Measurements from ENCODE around the gene KCNK3.
"Not testable (repeated sequence)": the region's sequence is repeated elsewhere in the genome, so short reads cannot be mapped to it uniquely, and the experiment has no call there.

Gene KCNK3

GRCh38 chr2:26655120-26655519 is 37.4 kb upstream of the KCNK3 start:
- ATAC-seq, H3K27ac Mint-ChIP-seq: not testable (repeated sequence)
- H3K9me3 Mint-ChIP-seq = peaks cover 10% of the 10 kb centered on the region

DNA sequence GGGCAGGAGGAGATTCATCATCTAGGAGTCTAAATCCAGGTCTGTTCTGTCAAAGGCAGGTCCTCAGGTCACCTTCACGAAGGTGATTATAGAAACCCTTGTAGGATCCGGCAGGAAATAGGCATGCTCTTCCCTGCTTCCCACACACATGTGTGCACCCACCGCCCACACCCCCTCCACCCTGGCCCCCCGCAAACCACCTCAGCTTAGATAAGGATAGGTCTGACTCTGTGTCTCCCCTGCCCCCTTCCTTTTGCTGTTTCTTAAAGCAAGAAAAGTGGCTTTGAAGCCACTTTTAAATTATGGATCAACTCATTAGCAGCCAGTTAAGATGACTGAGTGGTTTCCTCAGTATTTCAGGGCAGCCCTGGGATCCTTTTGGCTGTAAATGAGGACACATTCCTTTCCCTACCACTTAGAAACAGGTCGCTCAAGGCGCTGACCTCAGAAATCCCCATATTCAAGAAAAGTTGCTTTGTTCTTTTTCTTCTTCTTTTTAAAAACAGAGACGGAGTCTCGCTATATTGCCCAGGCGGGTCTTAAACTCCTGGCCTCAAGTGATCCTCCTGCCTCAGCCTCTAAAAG is 36.8 kb upstream of the KCNK3 start:
- peaks cover 38% of the 10 kb centered on the region for H3K27me3 Mint-ChIP-seq
- H3K4me3 Mint-ChIP-seq = no peak overlapping the region
- no peak overlapping the region for H3K27ac Mint-ChIP-seq
- H3K9me3 Mint-ChIP-seq = peaks cover 14% of the 10 kb centered on the region
- no peak for ATAC-seq
- H3K36me3 Mint-ChIP-seq = no peaks in the 10 kb centered on the region
- no peaks in the 10 kb centered on the region for H3K4me1 Mint-ChIP-seq

More at GRCh38 chr2:26655120-26655519, 37.4 kb upstream of the KCNK3 start:
- H3K4me3 Mint-ChIP-seq, H3K4me1 Mint-ChIP-seq, H3K36me3 Mint-ChIP-seq: not testable (repeated sequence)
- H3K27me3 Mint-ChIP-seq = peaks cover 44% of the 10 kb centered on the region

DNA sequence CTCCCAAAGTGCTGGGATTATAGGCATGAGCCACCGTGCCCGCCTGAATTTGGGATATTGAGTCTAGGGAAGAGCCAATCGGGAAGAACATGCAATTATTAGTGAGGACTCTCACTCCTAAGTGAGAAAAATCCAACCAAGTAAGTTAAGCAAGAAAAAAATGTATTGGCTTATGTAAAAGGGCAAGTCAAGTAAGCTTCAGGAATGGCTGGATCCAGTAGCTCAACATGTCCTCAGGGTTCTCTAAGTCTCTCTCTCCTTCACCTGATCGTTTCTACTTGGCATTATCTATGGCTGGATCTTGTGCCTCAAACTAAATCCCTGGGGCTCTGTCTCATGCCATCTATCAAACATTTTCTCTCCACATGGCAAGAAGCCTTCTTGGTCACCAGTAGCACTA is 35.3 kb upstream of the KCNK3 start:
- ATAC-seq = no peak
- peaks cover 23% of the 10 kb centered on the region for H3K27me3 Mint-ChIP-seq
- H3K9me3 Mint-ChIP-seq = peaks cover 19% of the 10 kb centered on the region
- H3K4me1 Mint-ChIP-seq = no peaks in the 10 kb centered on the region
- H3K36me3 Mint-ChIP-seq = no peaks in the 10 kb centered on the region
- H3K4me3 Mint-ChIP-seq = no peak overlapping the region
- no peak overlapping the region for H3K27ac Mint-ChIP-seq

- Mint-ChIP-seq H3K4me1 (no peaks in the 10 kb centered on the region), H3K27me3 (peaks cover 8% of the 10 kb centered on the region)
- no peak for ATAC-seq
Measured at GRCh38 chr2:26658691-26659346, 33.7 kb upstream of the KCNK3 start.

GRCh38 chr2:26660363-26660962 is 32.1 kb upstream of the KCNK3 start:
- Mint-ChIP-seq H3K27me3 (peaks cover 3% of the 10 kb centered on the region), H3K9me3 (peaks cover 22% of the 10 kb centered on the region), H3K36me3 (no peaks in the 10 kb centered on the region), H3K4me3 (no peak overlapping the region), H3K27ac (no peak overlapping the region), H3K4me1 (no peaks in the 10 kb centered on the region)
- ATAC-seq = no peak

More at GRCh38 chr2:26658691-26659346, 33.7 kb upstream of the KCNK3 start:
- Mint-ChIP-seq H3K9me3 (peaks cover 21% of the 10 kb centered on the region), H3K36me3 (no peaks in the 10 kb centered on the region), H3K27ac (no peak overlapping the region), H3K4me3 (no peak overlapping the region)

DNA sequence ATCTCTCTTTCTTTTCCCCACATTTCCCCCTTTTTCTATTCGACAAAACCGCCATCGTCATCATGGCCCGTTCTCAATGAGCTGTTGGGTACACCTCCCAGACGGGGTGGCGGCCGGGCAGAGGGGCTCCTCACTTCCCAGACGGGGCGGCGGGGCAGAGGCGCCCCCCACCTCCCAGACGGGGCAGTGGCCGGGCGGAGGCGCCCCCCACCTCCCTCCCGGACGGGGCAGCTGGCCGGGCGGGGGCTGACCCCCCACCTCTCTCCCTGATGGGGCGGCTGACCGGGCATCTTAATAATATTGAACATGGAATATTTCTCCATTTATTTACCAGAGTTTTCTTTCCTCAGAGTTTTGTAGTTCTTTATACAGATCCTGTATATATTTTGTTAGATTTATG is 27.2 kb upstream of the KCNK3 start:
- not testable (repeated sequence) for H3K4me3 Mint-ChIP-seq, H3K4me1 Mint-ChIP-seq, H3K36me3 Mint-ChIP-seq, H3K27ac Mint-ChIP-seq, ATAC-seq
- peaks cover 17% of the 10 kb centered on the region for H3K9me3 Mint-ChIP-seq
- H3K27me3 Mint-ChIP-seq = peaks cover 38% of the 10 kb centered on the region

DNA sequence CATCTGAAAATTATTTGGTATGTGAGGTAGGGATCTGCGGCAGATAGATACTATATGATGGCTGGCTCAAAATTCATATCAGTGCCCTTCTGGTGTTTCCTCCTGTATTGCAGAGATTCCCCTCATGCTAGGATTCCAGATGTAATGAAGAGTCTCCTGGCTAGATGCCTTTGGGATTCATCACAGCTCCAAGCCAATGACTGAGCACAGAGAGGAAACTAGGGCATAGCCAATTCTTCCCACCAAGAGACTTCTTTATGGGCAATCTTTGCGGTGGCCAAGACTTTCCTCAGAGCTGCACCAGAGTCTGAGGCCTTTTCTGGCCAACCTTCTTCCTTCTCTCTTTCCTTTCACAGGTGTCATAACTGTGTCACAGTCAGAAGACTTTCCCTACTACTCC is 25.9 kb upstream of the KCNK3 start:
- ATAC-seq = no peak

DNA sequence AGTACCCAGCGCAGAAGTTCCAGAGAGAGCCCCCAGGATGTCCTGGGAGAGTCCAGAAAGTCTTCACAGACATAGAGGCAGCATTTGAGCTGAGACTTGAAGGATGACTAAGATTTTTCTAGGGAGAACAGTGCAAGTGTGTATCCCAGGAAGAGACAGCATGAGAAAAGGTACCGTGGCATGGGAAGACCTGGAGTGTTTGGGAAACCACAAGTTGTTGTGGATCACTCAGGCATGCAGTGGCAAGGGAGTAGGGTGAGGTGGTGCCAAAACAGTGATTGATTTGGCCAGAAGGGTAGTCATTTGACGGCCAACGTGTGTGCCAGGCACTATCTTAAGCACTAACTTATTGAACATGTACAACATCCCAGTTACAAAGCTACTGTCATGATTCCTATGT is 24.5 kb upstream of the KCNK3 start:
- Mint-ChIP-seq H3K27ac (no peak overlapping the region), H3K4me3 (no peak overlapping the region), H3K36me3 (no peaks in the 10 kb centered on the region), H3K4me1 (no peaks in the 10 kb centered on the region), H3K9me3 (peaks cover 9% of the 10 kb centered on the region), H3K27me3 (peaks cover 53% of the 10 kb centered on the region)
- no peak for ATAC-seq

More for the DNA sequence above, 25.9 kb upstream of the KCNK3 start:
- no peak overlapping the region for H3K27ac Mint-ChIP-seq
- H3K4me1 Mint-ChIP-seq = no peaks in the 10 kb centered on the region
- H3K27me3 Mint-ChIP-seq = peaks cover 45% of the 10 kb centered on the region
- H3K9me3 Mint-ChIP-seq = peaks cover 9% of the 10 kb centered on the region
- no peak overlapping the region for H3K4me3 Mint-ChIP-seq
- no peaks in the 10 kb centered on the region for H3K36me3 Mint-ChIP-seq

DNA sequence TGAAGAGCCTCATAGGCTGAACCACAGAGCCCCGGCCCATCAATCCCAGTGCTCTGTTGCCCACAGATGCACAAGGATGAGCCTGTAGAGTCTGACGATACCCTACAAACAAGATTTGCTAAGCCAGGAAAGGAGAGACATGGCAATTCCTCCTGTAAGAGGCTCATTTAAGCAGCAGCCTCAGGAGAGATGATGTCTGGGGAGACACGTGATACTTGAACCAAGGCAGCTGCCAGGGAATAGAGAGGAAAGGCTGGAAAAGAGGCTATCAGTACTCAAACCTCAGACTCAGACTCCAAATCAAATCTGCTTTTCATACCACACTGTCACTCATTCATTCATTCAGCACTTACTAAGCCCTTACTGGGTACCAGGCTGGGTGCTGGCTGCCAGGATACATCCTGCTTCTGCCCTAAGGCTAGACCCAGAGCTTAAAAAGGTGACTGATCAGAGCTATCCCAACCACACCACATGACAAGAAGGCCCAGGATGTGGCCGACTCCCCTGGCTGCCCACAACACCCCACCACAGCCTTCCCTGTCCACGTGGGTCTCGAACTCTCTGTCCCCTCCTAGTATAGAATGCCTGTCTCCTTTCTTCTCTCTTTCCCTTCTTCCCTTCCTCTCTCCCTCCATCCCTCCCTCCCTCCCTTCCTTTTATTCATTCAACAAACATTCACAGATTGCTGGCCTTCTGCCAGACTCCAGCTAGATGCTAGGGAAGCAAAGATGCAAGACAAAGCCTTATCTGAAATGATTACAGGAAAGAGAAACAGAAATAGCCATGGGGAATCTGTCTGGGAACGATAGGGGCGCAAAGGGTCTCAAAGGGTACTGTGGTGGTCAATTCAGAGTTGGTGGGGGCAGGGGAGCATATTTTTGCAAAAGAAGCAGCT is 23.4 kb upstream of the KCNK3 start:
- H3K4me1 Mint-ChIP-seq = no peaks in the 10 kb centered on the region

DNA sequence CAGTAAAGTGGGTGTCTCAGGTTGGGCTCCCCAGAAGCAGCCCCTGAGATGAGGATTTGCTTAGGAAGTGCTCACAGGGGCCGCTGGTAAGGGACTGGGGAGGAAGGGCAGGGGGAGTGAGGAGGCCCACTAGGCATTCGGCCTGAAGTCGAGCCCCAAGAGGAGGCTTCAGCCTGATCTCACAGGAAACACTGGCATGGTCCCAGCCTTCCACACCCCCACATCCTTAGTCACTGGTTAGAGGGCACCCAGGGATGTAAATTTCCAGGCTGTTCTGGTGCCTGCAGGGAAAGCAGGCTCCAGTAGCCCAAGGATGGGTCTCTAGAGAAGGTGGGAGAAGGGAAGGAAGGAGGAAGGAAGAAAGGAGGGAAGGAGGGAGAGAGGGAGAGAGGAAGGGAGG is 22.4 kb upstream of the KCNK3 start:
- H3K36me3 Mint-ChIP-seq = no peaks in the 10 kb centered on the region
- H3K27ac Mint-ChIP-seq = no peak overlapping the region
- H3K27me3 Mint-ChIP-seq = peaks cover 59% of the 10 kb centered on the region
- no peak for ATAC-seq
- H3K9me3 Mint-ChIP-seq = peaks cover 7% of the 10 kb centered on the region
- H3K4me1 Mint-ChIP-seq = no peaks in the 10 kb centered on the region
- no peak overlapping the region for H3K4me3 Mint-ChIP-seq

More for the DNA sequence above, 23.4 kb upstream of the KCNK3 start:
- H3K4me3 Mint-ChIP-seq = no peak overlapping the region
- no peaks in the 10 kb centered on the region for H3K36me3 Mint-ChIP-seq
- H3K9me3 Mint-ChIP-seq = peaks cover 7% of the 10 kb centered on the region
- H3K27ac Mint-ChIP-seq = no peak overlapping the region
- ATAC-seq = no peak
- peaks cover 59% of the 10 kb centered on the region for H3K27me3 Mint-ChIP-seq

GRCh38 chr2:26670931-26671460 is 21.5 kb upstream of the KCNK3 start:
- no peak for ATAC-seq
- no peak overlapping the region for H3K27ac Mint-ChIP-seq
- peaks cover 3% of the 10 kb centered on the region for H3K9me3 Mint-ChIP-seq
- H3K4me1 Mint-ChIP-seq = no peaks in the 10 kb centered on the region
- H3K36me3 Mint-ChIP-seq = no peaks in the 10 kb centered on the region
- peaks cover 51% of the 10 kb centered on the region for H3K27me3 Mint-ChIP-seq
- no peak overlapping the region for H3K4me3 Mint-ChIP-seq

DNA sequence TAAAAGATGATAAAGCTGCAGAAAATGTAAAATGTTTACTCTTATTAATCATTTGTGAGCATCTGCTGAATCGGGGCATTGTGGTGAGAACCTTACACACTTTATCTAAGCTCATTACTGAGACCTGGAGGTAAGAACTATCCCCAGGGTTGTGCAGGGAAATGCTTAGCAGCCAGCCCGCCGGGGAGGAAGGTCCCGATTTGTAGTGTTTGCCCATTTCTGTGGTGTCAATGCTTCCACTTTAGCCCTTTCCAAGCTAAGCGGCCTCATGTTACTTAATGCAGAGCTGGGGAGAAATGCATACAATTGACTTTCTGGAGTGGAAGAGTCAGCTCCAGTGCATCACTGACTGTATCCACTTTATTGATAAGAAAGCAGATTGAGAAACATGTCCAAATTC is 20.8 kb upstream of the KCNK3 start:
- Mint-ChIP-seq H3K9me3 (peaks cover 3% of the 10 kb centered on the region), H3K36me3 (no peaks in the 10 kb centered on the region), H3K4me1 (no peaks in the 10 kb centered on the region), H3K27me3 (peaks cover 55% of the 10 kb centered on the region), H3K4me3 (no peak overlapping the region), H3K27ac (no peak overlapping the region)
- no peak for ATAC-seq

- ATAC-seq = no peak
- Mint-ChIP-seq H3K4me1 (no peaks in the 10 kb centered on the region), H3K27ac (no peak overlapping the region), H3K27me3 (peaks cover 50% of the 10 kb centered on the region), H3K9me3 (no peaks in the 10 kb centered on the region), H3K36me3 (no peaks in the 10 kb centered on the region), H3K4me3 (no peak overlapping the region)
Measured at GRCh38 chr2:26672112-26672817, 20.3 kb upstream of the KCNK3 start.

GRCh38 chr2:26672818-26673393 is 19.6 kb upstream of the KCNK3 start:
- Mint-ChIP-seq H3K27me3 (peaks cover 49% of the 10 kb centered on the region), H3K4me1 (no peaks in the 10 kb centered on the region), H3K4me3 (no peak overlapping the region), H3K27ac (no peak overlapping the region), H3K9me3 (no peaks in the 10 kb centered on the region), H3K36me3 (no peaks in the 10 kb centered on the region)
- ATAC-seq = no peak

Measured in stimulated activated memory B cell treated with anti-CD40 and anti-IgM and Interleukin-4, amounts not matched to agents 10 μg/mL and 1 μg/mL and 100 μg/mL, for 72 hours (primary cell).